Activated naive CD4-positive, alpha-beta T cell treated with anti-CD3 and anti-CD28 coated beads for 36 hours (primary cell): ENCODE results near the gene KATNIP. TPM values are rescaled to one million over a fixed set of nuclear protein-coding genes. Genes with fewer than 3 reads are reported as not detected.
A peak's percentile ranks its signal among the peaks of the same experiment; 100 is the strongest.

ENCODE experiments used
- CTCF ChIA-PET: fragments of 350-600 bp; sonication (Branson Sonifier 250); formaldehyde crosslinking; loops from one replicate; lab custom pipeline; 2021; ENCODE audit warnings: antibody characterized with exemption; lab: Charles Lee
- DNase-seq: peaks from one replicate; pipeline ENCODE4 v3.0.0-alpha.2; 2020
- H3K27ac Mint-ChIP-seq: one replicate; pipeline ENCODE4 v1.8.0; 2021; ENCODE audit warnings: mild to moderate bottlenecking, mixed read lengths
- H3K27me3 Mint-ChIP-seq: one replicate; pipeline ENCODE4 v1.8.0; 2021; ENCODE audit warnings: low read depth, mixed read lengths
- H3K36me3 Mint-ChIP-seq: one replicate; pipeline ENCODE4 v1.8.0; 2021; ENCODE audit warnings: low read depth, mixed read lengths
- H3K4me1 Mint-ChIP-seq: one replicate; pipeline ENCODE4 v1.8.0; 2021; ENCODE audit warnings: low read depth, mixed read lengths
- H3K4me3 Mint-ChIP-seq: one replicate; pipeline ENCODE4 v1.8.0; 2021; ENCODE audit warnings: mild to moderate bottlenecking, moderate library complexity, mixed read lengths
- H3K9me3 Mint-ChIP-seq: one replicate; pipeline ENCODE4 v1.8.0; 2021; ENCODE audit warnings: mixed read lengths
- intact Hi-C: fragments of 100-400 bp; cut with micrococcal nuclease; formaldehyde crosslinking; loops from one replicate; pipeline ENCODE4 v1.15.1; 2023
- total RNA-seq, 2 experiments: library from RNA; stranded (reverse); gene quantifications; one replicate each; pipeline ENCODE4 v1.2.3, GENCODE V29; 2021

Gene KATNIP
- total RNA-seq: 1 to 10 TPM; 7.6 to 9.0 TPM

DNA sequence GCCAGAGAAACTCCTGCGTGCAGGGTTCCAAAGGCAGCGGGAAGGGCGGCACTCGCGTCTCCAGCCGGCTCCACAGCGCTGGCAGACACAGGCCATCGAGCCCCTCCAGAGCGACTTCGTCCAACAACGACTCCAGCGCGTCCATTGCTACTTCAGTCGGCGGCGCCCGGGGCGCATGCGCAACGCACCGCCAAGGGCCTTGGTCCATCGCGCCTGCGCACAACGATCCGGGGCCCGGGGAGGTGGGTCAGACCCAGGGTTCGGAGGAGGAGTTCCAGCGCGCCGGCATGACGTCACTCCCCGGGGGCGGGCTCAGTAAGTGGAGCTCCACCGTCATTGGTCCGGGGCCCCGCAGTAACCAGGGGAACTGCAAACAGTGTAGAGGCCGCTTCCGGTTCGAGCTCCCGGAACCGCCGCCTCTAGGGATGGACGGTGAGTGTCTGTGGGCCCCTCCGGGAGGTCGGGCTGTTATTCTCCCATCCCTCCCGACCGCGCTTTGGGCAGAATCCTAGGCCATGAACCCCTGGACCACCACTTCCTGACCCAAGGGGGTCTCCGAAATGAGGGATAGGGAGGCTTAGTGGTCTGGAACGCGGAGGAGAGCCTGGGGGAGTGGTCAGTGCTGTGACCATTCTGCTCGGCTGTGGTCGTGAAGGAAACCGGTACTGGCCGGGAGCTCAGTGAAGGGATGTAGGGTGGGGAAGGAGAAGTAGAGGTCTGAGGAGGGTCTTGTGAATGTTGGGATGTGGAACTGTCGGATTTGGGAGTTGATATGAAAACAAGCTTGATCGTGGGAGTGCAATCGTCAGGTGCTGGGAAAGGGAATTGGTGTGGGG is at the start of gene KATNIP, which contains the start of gene GTF3C1:
TSS of gene KATNIP (plus strand) at position 399 of the 836 bp plus-strand sequence. CDS start at position 426, 27 bp downstream.
TSS of gene GTF3C1 (minus strand) at position 168 of the 836 bp plus-strand sequence. CDS start at position 145, 23 bp downstream.
- Mint-ChIP-seq H3K27ac (peak within 1 kb of the TSS; percentile 86), H3K4me1 (peaks cover 36% of the 10 kb centered on the region), H3K4me3 (peak within 1 kb of the TSS; percentile 94), H3K9me3 (no peaks in the 10 kb centered on the region), H3K36me3 (peaks cover 1% of the 10 kb centered on the region), H3K27me3 (no peaks in the 10 kb centered on the region)
- intact Hi-C loops: loop anchor here (10.0 kb wide), 1 partner anchor 215 kb away; no protein-coding TSS in a partner anchor
- DNase-seq: peak; percentile 100
- CTCF ChIA-PET: no interaction called here

DNA sequence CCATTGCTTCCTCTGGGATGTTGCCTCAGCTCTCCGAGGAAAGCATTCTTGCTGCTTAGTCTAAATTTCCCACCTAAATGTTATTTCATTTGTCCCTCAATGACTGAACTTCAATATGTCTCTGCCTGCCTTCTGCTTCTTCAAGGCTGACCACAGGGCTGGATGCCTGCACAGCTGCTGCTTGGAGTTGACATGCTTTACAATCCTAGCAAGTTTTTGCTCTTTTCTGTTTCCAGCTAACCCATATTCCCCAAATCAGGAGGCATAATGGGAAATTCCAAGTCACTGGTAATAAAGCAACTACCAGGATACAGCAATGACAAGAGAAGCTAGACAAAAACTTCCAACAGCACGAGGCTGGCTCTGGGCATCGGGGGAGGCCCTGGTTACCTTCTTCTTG is 49.1 kb upstream of the KATNIP start:
- Mint-ChIP-seq H3K27ac (no peak overlapping the region), H3K36me3 (peaks cover 24% of the 10 kb centered on the region), H3K4me1 (no peaks in the 10 kb centered on the region), H3K9me3 (no peaks in the 10 kb centered on the region), H3K4me3 (no peak overlapping the region), H3K27me3 (no peaks in the 10 kb centered on the region)
- no peak for DNase-seq
- intact Hi-C loops: no loop called here
- CTCF ChIA-PET: no interaction called here

DNA sequence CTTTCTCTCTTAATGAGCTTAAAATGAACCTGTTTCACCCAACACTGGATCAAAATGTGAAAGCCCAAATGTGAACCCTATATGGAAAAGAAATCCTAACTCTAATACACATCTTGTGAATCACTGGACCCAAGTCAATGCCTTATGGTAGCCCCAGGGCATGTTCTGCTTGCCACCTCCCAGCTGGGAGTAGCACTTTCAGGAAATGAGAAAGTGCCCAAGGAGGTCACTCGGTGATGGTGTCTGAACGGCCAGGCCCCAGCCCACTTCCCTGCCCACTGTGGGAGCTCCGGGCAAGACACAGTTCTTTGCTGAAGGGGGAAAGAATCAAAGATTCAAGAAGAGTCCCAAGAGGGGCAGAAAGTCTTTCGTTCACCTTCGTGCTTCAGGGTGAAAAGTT is 46.3 kb upstream of the KATNIP start:
- Mint-ChIP-seq H3K4me3 (no peak overlapping the region), H3K36me3 (peaks cover 34% of the 10 kb centered on the region), H3K4me1 (no peaks in the 10 kb centered on the region), H3K27ac (no peak overlapping the region), H3K27me3 (no peaks in the 10 kb centered on the region), H3K9me3 (no peaks in the 10 kb centered on the region)
- CTCF ChIA-PET: no interaction called here
- intact Hi-C loops: no loop called here
- DNase-seq: no peak

DNA sequence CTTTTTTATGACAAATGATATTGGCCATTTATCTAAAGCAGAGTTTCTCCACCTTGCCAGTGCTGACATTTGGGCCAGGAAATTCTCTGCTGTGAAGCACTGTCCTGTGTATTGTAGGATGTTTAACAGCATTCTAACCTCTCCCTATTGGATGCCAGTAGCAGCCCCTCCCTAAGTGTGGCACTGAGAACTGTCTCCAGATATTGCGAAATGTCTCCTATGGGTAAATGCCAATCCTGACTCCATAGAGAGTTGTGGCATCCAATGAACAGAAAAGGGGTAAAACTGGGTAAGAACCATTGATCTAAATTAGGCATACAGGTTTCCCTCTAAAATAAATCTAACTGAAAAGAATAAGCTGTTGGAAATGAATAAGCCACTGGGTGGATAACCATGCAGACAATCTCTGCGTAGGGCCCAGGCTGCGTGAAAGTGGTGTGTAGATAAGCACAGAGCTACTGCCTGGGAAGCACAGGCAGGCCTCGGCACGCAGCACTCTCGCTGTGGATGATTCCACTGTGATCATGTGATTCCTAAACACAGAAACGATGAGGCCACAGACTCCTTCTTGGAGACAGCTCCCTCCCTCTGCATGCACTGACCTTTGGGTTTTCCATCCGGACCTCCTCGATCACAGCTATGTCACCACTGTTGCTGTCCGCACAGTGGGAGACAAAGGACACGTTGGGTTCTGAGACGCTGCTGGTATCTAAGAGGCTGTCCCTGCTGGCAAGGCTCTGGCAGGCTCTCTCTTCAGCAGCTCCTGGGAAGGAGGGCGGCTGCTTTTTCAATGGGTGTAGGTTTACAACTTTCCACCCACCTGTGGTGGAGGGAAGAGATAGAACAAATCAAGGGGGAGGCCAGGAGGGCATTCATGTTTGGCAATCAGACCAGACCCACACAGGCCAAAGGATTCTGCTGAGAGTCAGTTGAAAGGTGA is 44.4 kb upstream of the KATNIP start:
- CTCF ChIA-PET: no interaction called here
- Mint-ChIP-seq H3K4me3 (no peak overlapping the region), H3K27ac (no peak overlapping the region), H3K4me1 (no peaks in the 10 kb centered on the region), H3K36me3 (peaks cover 34% of the 10 kb centered on the region), H3K9me3 (no peaks in the 10 kb centered on the region), H3K27me3 (no peaks in the 10 kb centered on the region)
- DNase-seq: no peak
- intact Hi-C loops: no loop called here

DNA sequence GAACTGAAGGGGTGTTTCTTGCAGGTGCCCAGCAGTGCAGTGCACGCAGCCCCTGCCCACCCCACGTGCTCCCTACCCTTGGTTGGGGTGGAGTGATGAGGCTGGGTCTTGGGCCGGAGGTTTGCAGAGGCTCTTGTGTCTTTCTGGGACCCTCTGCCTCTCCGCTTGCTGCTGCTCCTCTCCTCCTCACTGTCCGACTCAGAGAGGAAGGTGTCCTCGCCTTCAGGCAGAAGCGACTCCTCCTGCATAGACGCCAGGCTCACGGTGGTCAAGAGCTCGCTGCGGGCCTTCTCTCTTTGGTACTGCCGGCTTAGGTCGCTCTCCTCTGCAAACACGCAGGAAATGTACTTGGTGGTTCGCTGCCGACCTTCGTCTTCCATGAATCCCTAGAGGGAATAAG is 43.2 kb upstream of the KATNIP start:
- Mint-ChIP-seq H3K4me3 (no peak overlapping the region), H3K36me3 (peaks cover 30% of the 10 kb centered on the region), H3K27ac (no peak overlapping the region), H3K4me1 (no peaks in the 10 kb centered on the region), H3K9me3 (no peaks in the 10 kb centered on the region), H3K27me3 (no peaks in the 10 kb centered on the region)
- no peak for DNase-seq
- CTCF ChIA-PET: no interaction called here
- intact Hi-C loops: no loop called here

DNA sequence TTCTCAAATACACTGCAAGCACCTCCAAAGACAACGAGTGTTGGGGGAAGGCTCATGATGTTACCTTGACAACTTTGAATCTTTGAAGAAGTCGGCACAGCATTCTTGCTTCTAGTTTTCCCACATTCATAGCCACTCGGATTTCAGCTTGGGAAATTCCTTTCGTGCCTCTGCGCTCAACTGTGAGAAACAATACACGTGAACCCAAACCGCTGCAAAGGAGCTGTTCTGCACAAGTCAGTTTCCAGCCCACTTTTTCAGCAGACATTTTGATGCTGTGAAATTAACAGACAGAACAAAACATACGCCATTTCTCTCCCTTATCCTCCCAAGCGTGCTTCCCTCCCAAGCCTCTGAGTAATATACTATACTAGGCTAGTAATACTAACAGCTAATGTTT is 41.5 kb upstream of the KATNIP start:
- DNase-seq: no peak
- CTCF ChIA-PET: no interaction called here
- H3K4me3 Mint-ChIP-seq: no peak overlapping the region
- H3K36me3 Mint-ChIP-seq: peaks cover 31% of the 10 kb centered on the region
- no peaks in the 10 kb centered on the region for H3K27me3 Mint-ChIP-seq
- H3K27ac Mint-ChIP-seq: no peak overlapping the region
- no peaks in the 10 kb centered on the region for H3K9me3 Mint-ChIP-seq
- intact Hi-C loops: no loop called here
- no peaks in the 10 kb centered on the region for H3K4me1 Mint-ChIP-seq

DNA sequence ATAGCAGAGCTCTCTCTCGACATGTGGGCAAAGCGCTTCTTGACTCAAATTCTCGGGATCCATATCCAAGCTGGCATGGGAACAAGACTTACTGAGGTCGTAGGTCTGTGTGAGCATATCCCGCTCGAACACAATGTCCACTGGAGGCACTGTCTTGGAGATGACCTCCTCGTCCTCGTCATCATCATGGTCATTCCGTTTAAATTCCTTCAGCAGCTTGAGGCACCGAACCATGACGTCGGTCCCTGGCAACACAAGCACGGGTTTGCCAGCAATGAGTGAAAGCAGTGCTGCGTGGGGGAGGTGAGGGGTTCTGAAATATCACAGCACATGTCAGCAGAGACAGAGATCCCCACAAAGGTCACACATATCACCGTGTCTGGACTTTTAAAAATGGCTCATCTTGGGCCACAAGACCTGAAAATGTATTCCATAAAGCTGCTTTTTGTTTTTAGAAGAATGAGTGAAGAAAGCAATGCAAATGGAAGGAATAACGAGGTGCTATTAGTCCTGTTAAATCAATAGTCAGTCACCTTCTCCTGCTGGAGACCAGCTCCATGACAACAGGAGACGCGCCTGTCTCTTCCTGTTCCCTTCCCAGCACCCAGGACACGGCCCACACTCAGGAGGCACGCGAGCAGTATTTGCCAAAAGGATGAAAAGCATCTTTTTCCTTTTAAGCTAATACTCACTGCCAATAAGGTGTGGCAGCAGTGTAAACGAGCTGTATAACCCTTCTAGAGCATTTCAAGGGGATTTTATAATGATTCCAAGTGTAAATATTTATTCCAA is 38.1 kb upstream of the KATNIP start:
- no peak for DNase-seq
- H3K27me3 Mint-ChIP-seq: no peaks in the 10 kb centered on the region
- no peaks in the 10 kb centered on the region for H3K4me1 Mint-ChIP-seq
- H3K4me3 Mint-ChIP-seq: no peak overlapping the region
- intact Hi-C loops: no loop called here
- H3K27ac Mint-ChIP-seq: no peak overlapping the region
- CTCF ChIA-PET: no interaction called here
- H3K9me3 Mint-ChIP-seq: no peaks in the 10 kb centered on the region
- peaks cover 21% of the 10 kb centered on the region for H3K36me3 Mint-ChIP-seq

DNA sequence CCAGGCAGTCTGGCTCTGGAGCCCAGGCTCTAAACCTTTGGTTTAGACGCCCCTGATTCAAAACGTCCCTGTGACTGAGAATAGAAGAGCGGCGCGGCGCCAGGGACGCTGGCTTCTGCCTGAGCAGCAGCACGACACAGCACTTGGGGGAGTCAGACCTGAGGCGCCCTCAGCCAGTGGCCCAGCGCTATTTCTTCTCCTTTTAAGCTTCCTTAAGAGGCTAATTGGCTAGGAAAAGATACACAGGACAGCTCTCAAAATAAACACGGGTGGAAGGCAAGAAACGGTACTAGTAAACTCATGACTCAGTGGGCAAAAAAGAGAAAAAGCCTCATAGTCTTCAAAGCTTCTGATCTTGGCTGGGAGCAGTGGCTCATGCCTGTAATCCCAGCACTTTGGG is 35.1 kb upstream of the KATNIP start:
- no peak for DNase-seq
- Mint-ChIP-seq H3K27me3 (no peaks in the 10 kb centered on the region), H3K36me3 (peaks cover 14% of the 10 kb centered on the region), H3K4me3 (no peak overlapping the region), H3K4me1 (no peaks in the 10 kb centered on the region), H3K9me3 (no peaks in the 10 kb centered on the region), H3K27ac (no peak overlapping the region)
- intact Hi-C loops: no loop called here
- CTCF ChIA-PET: interaction anchor here (0.7 to 1.5 kb wide), 3 partner anchors 83 to 396 kb away, joined by 3 to 5 read pairs (median 4); no protein-coding TSS in a partner anchor

DNA sequence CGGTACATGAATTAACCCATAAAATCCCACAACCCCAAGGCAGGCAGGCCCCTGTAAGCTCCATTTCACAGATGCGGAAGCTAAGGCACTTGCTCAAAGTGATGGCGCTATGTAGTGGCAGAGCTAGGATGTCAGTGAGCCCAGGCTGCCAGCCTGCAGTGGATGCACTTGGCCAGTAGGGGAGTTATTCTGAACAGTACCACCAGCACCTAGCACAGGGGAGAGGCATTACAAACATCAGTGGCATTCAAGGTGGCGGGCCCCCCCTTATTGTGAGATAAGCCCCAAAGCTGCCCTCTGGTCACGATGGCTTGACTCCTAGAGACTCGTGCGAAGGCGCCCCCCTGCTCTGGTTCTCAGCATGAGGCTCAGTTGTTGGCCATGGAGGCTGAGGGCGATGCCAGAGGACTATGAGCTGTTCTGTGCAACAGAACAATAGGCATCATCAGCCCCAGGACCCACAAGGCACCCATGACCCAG is 34.0 kb upstream of the KATNIP start:
- Mint-ChIP-seq H3K27me3 (no peaks in the 10 kb centered on the region), H3K9me3 (no peaks in the 10 kb centered on the region), H3K4me1 (no peaks in the 10 kb centered on the region), H3K27ac (no peak overlapping the region), H3K36me3 (peaks cover 13% of the 10 kb centered on the region), H3K4me3 (no peak overlapping the region)
- CTCF ChIA-PET: interaction anchor here (0.6 to 1.5 kb wide), 3 partner anchors 82 to 421 kb away, joined by 3 to 4 read pairs (median 3); no protein-coding TSS in a partner anchor
- intact Hi-C loops: no loop called here
- DNase-seq: peak; percentile 34

DNA sequence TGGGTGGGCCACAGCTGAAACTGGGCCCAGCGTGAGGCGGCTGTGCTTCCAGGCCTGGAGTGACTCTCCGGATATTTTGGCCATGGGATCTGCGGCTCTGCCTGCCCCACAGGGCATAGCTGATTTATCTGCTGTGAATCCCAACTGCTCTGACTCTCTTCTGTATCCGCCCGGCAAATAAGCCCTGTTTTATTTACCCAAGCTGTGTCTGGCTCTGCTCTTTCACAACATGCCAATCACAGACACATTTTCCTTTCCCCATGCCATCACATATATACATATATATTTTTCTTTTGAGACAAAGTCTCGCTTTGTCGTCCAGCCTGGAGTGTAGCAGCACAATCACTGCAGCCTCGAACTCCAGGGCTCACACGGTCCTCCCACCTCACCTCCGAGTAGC is 33.6 kb upstream of the KATNIP start:
- H3K27me3 Mint-ChIP-seq: no peaks in the 10 kb centered on the region
- intact Hi-C loops: no loop called here
- no peaks in the 10 kb centered on the region for H3K9me3 Mint-ChIP-seq
- peaks cover 10% of the 10 kb centered on the region for H3K36me3 Mint-ChIP-seq
- no peaks in the 10 kb centered on the region for H3K4me1 Mint-ChIP-seq
- no peak overlapping the region for H3K27ac Mint-ChIP-seq
- CTCF ChIA-PET: interaction anchor here (0.6 to 1.5 kb wide), 4 partner anchors 13 to 170 kb away, joined by 3 to 4 read pairs (median 4); no protein-coding TSS in a partner anchor
- no peak overlapping the region for H3K4me3 Mint-ChIP-seq
- no peak for DNase-seq

DNA sequence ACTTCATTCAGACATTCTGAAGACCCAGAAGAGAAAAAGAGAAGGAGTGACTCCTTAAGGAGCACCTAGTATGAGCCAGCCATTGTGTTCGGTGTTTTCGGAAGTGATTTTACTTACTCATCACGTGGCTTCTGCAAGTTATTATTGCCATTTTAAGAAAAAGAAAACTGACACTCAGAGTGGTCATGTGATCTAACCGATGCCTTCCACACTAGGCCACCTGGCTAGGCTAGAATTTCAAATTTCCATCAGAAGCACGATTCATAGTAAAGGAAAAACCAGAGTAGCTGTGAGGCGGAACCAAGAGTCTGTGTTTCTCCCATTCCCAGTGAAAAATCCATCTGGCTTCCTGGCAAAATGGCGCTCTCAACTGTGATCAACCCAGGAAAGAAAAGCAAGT is 32.3 kb upstream of the KATNIP start:
- CTCF ChIA-PET: no interaction called here
- intact Hi-C loops: no loop called here

More for the DNA sequence above, 32.3 kb upstream of the KATNIP start:
- no peaks in the 10 kb centered on the region for H3K27me3 Mint-ChIP-seq
- H3K4me1 Mint-ChIP-seq: no peaks in the 10 kb centered on the region
- H3K4me3 Mint-ChIP-seq: no peak overlapping the region
- no peak for DNase-seq
- H3K9me3 Mint-ChIP-seq: no peaks in the 10 kb centered on the region
- peaks cover 7% of the 10 kb centered on the region for H3K36me3 Mint-ChIP-seq
- H3K27ac Mint-ChIP-seq: no peak overlapping the region
